Measurements from ENCODE around the gene ZNF827.

DNA sequence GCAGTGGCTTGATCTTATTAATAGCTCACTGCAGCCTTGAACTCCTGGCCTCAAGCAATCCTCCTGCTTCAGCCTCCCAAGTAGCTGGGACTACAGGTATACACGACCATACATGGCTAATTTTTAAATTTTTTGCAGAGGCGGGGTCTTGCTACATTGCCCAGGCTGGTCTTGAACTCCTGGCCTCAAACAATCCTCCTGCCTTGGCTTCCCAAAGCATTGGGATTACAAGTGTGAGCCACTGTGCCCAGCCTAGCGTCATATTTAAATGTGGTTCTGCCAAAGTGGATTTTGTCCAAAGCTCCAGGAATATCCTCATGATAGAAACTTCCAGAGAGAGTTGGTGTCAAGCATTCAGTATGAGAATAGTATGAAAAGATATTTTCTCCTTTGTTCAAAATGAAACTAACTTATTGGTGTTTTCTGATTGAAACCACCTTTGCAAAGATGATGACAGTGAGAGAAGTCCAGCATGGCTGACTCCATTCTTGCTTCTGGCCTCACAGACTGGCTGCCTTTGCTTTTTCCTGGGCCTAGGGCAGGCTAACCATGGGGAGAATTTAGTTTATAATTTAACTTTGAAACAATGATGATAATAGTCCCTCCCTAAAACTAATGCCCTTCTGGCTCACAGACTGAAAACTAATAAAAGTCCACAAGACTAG is 129.6 kb downstream of the ZNF827 start:
- TF ChIP-seq, protein P1, sequence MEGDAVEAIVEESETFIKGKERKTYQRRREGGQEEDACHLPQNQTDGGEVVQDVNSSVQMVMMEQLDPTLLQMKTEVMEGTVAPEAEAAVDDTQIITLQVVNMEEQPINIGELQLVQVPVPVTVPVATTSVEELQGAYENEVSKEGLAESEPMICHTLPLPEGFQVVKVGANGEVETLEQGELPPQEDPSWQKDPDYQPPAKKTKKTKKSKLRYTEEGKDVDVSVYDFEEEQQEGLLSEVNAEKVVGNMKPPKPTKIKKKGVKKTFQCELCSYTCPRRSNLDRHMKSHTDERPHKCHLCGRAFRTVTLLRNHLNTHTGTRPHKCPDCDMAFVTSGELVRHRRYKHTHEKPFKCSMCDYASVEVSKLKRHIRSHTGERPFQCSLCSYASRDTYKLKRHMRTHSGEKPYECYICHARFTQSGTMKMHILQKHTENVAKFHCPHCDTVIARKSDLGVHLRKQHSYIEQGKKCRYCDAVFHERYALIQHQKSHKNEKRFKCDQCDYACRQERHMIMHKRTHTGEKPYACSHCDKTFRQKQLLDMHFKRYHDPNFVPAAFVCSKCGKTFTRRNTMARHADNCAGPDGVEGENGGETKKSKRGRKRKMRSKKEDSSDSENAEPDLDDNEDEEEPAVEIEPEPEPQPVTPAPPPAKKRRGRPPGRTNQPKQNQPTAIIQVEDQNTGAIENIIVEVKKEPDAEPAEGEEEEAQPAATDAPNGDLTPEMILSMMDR (IDR thresholded peaks at IDR 0.05) = no peak
- no peak for TF ChIP-seq POLR2A (IDR thresholded peaks at IDR 0.05)

Measured in thyroid gland (tissue), 4 donors.